SHP77 (cell line): ENCODE data around the gene SPECC1.
"Not testable (repeated sequence)": the region's sequence is repeated elsewhere in the genome, so short reads cannot be mapped to it uniquely, and the experiment has no call there.

ENCODE experiments used
- DNase-seq, 2 experiments: peaks; one replicate each; lab custom pipeline; 2025; lab: John Stamatoyannopoulos, UW

SPECC1 gene

DNA sequence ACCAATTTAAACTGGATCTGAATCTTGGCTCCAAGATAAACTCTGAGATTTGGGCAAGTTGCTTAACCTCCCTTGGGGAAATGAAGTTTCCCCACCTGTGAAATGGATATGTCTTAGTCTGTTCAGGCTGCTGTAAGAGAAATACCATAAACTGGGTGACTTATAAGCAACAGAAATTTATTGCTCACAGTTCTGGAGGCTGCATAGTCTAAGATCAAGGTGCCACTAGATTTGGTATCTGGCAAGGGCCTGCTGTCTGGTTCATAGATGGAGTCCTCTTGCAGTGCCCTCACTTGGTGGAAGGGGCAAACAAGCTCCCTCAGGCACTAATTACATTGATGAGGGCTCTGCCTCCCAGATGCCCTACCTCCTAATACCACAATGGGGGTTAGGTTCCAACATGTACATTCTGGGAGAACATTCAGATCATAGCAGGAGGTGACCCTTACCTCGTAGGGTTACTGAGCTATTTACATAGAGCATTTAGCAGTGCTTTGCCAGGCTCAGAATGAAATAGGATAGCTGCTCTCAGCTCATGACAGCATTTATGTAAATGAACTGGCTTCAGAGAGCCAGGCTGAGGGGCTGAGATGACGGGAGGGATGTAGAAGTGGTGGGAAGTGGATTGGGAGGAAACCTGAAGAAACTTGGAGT is 83.9 kb downstream of the SPECC1 start:
- peak; percentile 63 to 73 for DNase-seq

DNA sequence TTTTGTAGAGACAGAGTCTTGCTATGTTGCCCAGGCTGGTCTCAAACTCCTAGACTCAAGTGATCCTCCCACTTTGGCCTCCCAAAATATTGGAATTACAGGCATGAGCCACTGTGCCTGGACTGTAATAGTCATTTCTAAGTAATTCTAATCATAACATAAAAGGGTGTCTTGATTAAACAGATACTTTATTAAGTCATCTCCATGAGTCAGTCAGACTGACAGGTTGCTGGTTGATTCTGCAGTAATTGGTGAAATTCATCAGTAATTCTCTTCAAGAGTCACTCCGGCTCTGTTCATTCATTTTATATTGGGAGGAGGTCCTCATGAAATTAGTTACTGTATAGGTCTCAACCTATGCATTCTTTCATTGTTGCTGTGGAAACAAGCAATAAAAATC is 85.6 kb downstream of the SPECC1 start:
- no peak for DNase-seq

DNA sequence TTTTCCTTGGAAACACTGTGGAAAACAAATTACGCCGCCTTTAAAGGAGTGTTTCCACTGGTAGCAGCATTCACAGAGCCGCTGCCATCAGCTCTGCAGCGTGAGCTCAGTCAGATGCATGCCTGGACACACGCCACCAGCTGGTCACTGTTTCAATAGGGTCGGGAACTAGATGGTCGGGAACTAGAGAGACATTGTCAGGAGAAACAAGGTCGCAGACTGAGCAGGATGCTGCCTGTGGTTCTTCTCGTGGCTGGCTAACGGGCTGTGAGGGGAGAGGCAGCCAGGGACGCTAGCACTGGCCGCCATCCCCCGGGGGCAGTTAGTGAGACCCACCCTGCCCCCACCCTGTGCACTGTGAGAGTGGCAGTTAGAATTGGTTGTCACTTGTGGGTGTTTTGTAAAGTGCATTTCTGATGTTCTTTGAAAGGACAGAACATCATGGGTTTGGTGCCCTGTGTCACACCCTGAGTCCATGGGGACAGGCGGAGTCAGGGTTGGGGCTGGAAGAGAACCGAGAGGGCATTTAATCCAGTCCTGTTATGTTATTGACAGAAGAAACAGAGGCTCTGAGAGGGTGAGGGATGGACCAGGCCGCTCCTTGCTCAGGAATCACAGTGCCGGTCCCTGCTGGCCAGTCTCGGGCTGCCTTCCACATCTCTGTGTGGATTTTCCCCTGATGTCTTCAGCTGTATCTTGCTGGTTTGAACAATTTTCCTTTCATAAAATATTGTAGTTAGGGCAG is 86.3 kb downstream of the SPECC1 start:
- peak; percentile 91 to 95 for DNase-seq

DNA sequence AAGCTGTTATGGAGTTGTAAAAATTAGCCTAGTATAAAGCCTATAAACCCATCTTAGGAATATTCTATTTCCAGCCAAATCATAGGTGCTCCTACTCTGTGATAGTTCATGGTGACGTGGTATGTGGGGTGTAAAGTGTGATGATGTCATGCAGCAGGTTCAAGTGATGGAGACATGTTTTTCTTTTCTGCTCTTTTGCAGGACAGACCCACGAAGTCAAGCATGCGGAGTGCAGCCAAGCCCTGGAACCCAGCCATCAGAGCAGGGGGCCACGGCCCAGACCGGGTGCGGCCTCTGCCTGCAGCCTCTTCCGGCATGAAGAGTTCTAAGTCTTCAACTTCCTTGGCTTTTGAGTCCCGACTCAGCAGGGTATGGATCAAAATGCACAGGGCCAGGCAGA is 87.3 kb downstream of the SPECC1 start:
- DNase-seq: no peak

DNA sequence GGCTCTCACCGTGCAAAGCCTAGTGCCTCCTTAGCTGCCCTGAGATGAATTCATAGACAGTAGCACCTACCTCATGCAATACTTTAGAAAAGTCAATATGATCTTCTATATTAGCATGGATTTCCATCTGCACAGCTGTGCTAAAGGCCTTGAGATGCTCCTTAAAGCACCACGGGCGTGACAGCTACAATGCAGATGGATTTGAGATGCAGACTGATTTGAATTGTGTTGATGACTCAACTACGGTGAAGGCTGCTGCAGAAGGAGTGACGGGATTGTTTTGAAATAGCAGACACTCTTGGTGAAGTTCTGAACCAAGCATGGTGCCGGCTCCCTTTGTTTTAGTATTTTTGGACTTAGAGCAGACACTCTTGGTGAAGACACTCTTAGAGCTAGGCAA is 88.2 kb downstream of the SPECC1 start:
- DNase-seq: no peak

DNA sequence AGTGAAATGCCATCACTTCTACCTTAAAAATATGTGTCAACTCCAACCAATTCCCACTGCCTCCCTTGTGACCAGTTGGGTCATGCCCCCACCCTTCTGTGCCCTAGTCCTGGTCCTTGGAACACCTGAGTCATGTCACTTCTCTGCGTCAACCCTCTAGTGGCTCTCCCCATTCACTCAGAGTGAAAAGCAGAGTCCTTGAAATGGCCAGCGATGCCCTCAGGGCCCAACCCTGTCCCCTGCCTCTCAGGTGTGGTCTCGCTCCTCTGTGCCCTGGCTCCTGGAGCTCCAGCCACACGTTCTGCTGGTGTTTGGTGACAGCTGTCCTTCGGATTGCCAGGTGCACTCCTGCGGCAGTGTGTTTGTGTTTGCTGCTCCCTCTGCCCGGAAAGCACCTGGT is 89.2 kb downstream of the SPECC1 start:
- peak; percentile 84 to 90 for DNase-seq

DNA sequence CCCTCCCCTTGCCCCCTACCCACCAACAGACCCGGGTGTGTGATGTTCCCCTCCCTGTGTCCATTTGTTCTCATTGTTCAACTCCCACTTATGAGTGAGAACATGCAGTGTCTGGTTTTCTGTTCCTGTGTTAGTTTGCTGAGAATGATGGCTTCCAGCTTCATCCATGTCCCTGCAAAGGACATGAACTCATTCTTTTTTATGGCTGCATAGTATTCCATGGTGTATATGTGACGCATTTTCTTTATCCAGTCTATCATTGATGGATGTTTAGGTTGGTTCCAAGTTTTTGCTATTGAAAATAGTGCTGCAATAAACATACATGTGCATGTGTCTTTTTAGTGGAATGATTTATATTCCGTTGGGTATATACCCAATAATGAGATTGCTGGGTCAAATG is 91.6 kb downstream of the SPECC1 start:
- DNase-seq: not testable (repeated sequence)

DNA sequence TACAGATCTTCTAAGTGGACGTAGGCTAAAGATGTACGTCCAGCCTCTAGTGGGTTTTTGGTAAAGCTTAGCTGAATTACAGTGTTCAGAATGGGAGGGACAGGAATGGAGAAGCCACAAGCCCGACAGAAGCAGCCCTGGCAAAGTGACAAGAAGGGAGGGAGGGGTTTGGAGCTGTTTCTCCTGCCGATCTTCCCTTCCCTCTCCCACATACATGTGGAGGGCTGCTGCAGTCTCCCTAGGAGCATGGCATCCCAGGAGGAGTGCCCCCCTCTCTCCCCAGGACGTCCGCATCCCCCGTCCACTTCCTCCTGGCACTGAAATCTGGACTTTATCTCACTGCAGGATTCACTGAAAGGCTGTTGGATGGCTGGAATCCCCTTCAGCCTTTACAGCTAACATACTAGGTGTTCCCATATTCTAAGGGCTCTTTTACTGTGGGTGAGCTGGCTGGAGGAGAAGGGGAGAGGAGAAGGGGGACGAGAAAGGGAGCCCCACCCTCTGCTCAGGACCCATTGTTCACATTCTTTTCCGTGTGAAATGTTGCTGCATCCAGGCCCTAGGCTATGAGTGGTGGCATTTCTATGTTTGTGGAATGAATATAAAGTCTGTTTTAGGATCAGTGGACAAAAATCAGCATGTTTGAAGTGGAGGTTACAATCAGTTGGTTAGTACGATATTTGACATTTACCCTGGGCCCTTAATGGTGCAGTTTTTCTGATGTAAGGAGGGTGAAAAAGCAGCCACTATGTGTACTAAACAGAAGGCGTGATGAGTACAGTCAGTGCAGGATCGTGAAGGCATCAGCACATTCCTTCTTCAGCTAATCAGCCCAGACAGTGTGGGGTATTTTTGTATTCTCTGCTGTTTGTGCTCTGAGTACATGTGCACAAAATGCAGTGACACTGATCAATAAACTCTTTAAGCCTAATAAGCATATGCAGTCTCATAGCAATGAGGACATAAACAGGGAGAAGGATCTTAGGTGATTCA is 94.6 kb downstream of the SPECC1 start:
- DNase-seq: no peak

DNA sequence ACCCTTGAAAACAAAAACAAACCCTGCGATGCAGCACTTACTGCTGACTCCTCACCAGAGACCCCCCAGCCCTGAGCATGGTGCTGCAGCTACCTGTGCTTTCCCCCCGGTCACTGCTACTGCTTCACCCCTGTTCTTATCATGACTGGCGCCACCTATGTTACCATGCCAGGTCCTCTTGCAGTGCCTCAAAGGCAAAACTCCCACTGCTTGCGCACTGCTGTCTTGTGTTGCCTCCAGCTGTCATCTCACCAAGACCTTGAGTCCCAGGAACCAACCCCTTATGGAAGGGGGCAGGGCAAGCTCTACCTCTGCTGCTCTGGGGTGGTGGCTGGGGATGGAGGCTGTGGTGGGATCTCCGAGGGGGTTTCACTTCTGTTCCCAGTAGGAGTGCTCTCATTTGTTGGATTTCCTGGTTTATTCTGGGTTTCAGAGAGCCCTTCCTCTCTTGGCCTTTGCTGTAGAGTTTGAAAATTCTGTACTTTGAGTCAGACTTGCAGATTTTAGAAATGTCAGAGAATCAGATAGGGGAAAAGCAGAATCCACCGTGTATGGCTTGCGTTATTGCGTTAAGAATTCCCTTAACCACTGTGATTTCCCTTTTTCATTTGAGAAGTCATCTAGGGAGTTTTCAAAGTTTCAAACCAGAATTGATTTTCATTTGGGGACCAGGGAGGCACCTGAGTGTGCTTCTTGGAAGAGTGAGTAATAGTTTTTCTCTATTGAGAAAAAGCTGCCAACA is 96.6 kb downstream of the SPECC1 start:
- DNase-seq: no peak

DNA sequence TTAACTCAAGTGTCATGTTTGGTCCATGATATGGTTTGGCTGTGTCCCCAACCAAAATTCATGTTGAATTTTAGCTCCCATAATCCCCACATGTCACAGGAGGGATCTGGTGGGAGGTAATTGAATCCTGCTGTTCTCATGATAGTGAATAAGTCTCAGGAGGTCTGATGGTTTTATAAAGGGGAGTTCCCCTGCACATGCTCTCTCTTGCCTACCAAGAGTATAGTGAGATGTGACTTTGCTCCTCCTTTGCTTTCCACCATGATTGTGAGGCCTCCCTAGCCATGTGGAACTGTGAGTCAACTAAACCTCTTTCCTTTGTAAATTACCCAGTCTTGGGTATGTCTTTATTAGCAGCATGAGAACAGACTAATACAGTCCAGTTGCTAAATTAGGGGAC is 97.3 kb downstream of the SPECC1 start:
- not testable (repeated sequence) for DNase-seq

DNA sequence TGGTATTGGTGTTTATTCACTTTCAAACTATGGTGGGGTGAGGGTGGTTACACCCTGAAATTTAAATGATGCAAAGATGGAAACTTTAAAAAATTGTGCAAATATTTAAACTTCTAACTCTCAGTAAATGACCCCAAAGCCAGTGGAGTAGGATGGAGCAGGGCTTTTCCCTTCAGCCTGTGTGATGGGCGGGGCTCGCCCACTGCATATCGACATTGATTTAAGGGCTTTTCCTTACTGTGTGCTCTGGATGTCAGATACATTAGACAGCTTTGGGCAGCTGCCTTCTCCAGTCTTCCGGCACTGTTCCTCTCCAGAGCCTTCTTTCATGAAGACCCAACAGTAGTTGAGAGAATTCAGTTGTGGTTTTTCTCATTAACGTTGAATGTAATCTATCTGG is 99.9 kb downstream of the SPECC1 start:
- DNase-seq: no peak

DNA sequence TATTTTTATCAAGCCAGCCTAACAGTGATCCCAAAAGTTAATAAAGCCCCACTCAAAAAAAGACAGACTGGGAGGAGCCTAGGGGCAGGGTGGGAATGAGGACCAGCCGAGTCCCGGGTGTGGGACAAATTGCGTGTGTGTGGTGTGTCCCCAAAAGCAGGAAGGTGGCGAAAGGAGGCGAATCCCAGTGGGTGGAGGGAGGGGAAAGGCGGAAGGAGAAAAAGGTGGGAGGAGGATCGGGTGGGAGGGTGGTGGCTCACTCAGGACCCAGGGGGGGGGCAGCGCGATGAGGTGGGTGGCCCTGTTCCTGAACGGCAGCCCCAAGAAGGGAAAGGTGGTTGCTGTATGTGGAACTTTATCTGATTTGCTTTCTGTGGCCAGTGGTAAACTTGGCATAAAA is 102.4 kb downstream of the SPECC1 start:
- DNase-seq: no peak

DNA sequence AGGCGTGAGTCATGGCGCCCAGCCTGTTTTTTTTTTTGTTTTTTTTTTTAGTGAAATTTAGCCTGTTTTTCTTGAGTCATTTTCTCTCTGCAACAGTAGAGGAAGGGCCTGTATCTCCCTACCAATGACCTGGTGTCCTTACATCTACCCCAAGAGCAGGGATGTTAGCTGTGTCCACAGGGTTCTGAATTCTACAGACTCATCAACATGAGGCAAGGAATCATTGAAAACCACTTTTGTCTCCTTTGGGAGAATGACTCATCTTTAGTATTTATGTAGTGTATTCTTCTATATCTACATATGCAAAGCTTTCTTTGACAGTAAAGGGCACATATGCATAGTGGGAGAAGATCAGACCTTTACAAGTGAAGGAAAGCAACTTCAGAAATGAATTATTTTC is 105.3 kb downstream of the SPECC1 start:
- DNase-seq: no peak

DNA sequence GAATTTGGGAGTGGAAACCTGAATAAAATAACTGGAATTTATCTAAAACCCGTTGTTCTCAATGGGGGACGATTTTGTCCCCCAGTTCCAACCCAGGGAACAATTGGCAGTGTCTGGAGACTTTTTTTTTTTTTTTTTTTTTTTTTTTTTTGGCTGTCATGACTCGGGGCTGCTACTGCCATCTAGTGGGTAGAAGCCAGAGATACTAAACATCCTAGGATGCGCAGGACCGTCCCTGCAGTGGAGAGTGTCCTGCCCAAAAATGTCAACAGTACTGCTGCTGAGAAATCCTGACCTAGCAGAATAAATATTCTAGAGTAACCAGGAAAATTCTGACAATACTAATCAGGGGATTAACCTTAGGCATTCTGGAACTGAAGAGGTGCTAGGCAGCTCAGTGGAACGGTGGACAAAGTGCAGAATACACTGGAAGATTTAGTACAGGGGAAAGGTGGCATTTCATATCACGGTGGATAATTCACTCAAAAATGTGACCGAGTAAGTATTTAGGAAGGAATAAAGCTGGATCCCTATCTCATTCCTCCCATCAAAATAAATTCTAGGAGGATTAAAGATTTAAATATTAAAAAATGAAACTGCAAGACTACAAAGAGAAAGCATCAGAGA is 107.6 kb downstream of the SPECC1 start:
- DNase-seq: peak; percentile 78 to 81

DNA sequence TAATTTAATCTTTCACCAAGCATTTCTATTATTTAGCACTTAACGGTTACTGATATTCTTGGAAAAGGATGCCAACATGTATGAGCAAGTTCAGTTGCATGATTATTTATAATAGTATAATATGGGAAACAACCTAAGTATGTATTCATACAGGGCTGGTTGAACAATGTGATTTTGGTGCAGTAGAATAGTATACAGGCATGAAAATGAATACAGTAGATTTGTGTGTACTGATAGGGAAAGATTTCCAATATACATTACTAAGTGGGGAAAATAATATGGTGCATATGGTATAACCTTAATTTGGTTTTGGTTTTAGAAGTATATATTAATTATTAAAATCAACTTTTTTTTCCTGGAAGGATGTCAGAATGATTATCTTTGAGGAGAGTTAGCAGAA is 109.1 kb downstream of the SPECC1 start:
- DNase-seq: no peak

DNA sequence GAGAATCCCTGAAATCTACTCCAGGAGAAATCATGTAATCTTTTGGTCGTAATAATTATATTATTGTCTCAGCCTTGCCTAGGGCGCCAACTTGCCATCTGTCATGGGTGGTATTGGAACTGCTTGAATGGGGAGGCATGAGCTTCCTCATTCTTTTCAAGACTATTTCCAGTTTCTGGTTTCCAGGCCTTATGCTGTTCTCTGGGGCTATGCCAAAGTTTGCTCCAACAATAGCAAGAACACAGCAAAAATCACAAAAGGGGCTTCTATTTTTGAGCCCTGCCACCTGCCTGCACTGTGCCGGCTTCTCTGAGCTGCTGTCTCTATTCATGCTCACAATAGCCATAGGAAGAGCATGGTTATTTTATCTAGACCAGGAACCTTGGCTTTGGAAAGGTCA is 111.7 kb downstream of the SPECC1 start:
- no peak for DNase-seq

DNA sequence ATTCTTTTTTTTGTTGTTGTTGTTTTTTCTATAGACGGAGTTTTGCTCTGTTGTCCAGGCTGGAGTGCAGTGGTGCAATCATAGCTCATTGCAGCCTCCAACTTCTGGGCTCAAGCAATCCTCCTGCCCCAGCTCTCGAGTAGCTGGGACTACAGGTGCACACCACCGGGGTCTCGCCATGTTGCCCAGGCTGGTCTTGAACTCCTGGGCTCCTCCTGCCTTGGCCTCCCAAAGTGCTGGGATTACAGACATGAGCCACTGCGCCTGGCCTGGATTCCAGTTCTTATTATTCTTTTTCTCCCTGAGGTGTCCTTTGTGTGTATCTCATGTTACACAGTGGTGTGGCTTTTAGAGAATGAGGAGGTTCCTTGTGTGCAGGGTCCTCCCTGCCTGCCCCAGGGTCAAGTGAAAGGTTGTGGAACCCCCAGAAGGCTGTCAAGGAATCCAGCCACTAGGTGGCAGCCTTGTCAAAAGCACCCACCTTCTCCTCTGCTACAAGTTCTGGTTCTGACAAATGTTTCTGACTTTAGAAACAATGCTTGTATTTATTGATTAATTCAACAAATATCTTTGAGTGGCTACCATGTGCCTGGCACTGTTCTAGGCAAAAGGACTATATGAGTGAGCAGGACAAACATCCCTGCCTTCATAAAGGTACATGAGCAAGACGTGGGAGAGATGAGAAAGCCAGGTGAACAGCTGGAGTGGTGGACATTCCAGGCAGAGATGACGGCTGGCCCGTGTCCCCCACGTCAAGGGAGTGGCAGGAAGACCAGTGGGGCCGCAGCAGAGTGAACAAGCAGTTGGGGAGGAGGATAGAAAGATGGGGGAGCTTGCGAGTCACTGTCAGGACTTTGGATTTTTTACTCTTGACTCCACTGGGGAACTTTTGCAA is 112.4 kb downstream of the SPECC1 start:
- DNase-seq: peak; percentile 62 to 69

DNA sequence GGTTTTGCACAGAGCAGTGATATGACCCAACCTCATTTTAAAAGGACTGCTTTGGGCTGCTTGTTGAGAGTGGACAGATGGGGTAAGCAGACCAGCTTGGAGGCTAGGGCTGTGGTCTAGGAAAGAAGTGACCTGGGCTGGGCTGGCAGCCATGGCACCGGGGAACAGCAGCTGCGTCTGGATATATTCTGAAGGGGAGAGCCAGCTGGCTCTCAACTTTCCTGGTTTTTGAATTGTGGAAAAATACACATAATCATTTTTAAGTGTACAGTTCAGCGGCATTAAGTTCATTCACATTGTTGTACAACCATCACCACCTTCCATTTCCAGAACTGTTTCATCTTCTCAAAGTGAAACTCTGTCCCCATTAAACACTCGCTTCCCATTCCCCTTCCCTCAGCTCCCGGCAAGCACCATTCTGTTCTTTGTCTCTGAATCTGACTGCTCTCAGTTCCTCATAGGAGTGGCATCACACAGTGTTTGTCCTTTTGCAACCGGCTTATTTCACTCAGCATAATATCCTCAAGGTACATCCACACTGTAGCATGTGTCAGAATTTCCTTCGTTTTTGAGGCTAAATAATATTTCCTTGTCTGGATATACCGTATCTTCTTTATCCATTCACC is 113.2 kb downstream of the SPECC1 start:
- DNase-seq: no peak

DNA sequence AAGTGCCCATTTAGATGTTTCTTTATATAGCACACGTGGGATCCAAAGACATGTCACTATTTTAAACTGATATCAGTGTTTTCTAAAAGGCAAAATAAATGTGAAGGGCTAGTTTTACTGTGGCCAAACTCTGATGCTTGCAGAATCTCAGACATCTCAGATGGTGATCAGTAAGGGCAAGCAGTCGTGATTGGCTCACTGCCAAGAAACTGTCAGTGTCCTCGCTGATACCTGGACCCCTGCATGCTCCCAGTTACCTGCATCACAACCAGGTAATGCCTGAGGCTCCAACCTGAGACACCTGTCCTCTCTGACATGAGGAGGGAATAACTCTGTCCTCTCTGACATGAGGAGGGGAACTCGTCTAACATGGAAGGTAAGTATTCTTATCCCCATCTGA is 114.0 kb downstream of the SPECC1 start:
- no peak for DNase-seq

DNA sequence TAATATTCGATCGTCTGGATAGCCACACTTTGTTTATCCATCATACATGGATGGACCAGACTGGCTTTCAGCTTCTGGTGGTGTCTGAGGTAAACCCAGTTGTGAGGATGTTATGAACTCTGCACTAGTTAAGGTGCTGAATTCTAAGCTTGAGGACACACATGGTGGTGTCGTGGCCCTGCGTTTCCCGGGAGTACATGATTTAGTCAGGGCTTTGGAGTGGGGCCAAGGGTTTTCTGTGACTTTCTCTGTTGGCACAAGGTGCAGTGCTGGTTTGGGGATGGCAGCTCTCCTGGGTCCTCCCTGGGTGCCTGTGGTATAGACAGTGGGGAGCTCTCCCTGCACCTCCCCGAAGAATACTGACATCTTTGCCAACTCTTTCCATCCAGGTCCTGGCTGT is 116.6 kb downstream of the SPECC1 start:
- no peak for DNase-seq
